SHP77 treated with DMSO at 0.1 percent for 48 hours (cell line): ENCODE results near the gene AP2A1.
"Not testable (repeated sequence)": the region's sequence is repeated elsewhere in the genome, so short reads cannot be mapped to it uniquely, and the experiment has no call there.

ENCODE experiments used
- DNase-seq: peaks from one replicate; lab custom pipeline; 2025; lab: John Stamatoyannopoulos, UW

Gene AP2A1

GRCh38 chr19:49766930-49767299, at the start of gene AP2A1:
Gene AP2A1 (plus strand): TSS chr19:49767001. CDS start chr19:49767134, 133 bp downstream.
- no peak for DNase-seq

GRCh38 chr19:49718511-49718910, 48.3 kb upstream of the AP2A1 start:
- no peak for DNase-seq

DNA sequence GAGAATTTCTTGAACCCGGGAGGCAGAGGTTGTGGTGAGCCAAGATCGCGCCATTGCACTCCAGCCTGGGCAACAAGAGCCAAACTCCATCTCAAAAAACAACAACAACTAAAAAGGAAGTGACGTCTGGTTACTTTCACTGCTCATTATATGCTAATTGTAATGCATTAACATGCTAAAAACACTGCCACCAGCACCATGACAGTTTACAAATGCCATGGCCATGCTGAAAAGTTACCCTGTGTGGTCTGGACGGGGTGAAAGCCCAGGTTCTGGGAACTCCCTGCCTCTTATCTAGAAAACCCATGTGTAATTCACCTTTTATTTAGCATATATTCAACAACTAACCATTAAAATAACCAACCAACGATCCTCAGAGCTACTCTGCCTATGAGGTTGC, 47.8 kb upstream of the AP2A1 start:
- no peak for DNase-seq

GRCh38 chr19:49719420-49719819, 47.4 kb upstream of the AP2A1 start:
- DNase-seq: not testable (repeated sequence)

- no peak for DNase-seq
Measured at GRCh38 chr19:49727217-49728030, 39.4 kb upstream of the AP2A1 start.

DNA sequence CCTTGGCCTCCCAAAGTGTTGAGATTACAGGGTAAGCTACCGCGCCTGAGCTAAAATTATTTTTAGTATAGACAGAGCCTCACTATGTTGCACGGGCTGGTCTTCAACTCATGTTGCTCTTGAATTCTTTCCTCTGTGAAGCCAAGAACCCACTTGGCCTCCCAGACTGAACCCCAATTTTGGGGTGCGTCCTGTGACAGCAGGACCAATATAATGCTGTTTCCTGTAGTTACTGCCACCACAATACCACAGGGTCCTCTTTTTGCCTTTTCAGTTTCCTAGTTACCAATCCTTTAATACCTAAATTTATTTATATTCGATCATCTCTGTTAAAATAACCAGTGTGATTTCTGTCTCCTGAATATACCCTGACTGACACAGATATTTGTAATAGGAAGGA, 36.6 kb upstream of the AP2A1 start:
- DNase-seq: no peak

- no peak for DNase-seq
Measured at GRCh38 chr19:49738268-49738667, 28.5 kb upstream of the AP2A1 start.

DNA sequence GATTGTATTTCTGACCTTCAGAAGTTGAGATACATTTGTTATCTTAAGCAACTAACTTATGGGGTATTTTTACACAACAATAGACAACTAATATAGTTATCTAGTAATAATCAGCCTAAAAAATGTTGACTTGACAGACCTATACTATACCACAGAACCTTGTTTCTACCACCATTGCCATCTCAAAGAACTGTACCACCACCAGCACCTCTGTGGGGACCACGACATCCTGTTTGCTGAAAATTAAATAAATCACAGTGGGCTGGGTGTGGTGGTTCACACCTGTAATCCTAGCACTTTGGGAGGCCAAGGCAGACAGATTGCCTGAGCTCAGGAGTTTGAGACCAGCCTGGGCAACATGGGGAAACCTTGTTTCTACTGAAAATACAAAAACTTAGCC, 27.7 kb upstream of the AP2A1 start:
- no peak for DNase-seq

- DNase-seq: no peak
Measured at GRCh38 chr19:49739933-49740332, 26.9 kb upstream of the AP2A1 start.

- DNase-seq: no peak
Measured at GRCh38 chr19:49741210-49741844, 25.5 kb upstream of the AP2A1 start.

GRCh38 chr19:49744946-49745381, 21.8 kb upstream of the AP2A1 start:
- DNase-seq: no peak

GRCh38 chr19:49746206-49746958, 20.4 kb upstream of the AP2A1 start:
- DNase-seq: peak; percentile 30

GRCh38 chr19:49749055-49749716, 17.6 kb upstream of the AP2A1 start:
- no peak for DNase-seq

DNA sequence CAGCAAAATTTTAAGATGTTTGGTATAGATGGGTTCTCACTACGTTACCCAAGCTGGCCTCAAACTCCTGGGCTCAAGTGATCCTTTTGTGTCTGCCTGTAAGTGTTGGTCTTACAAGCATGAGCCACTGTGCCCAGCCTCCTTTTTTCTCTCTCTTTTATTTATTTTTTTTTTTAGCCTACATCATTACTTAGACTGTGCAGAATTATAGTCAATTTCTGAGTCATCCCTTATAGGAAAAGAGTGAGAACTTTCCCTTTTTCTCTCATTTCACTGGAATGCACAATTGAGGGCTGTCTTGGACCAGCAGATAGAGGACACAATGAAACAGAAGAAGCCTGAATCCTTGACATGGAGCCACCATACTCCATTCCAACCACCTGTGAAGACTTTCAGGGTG, 17.0 kb upstream of the AP2A1 start:
- no peak for DNase-seq

DNA sequence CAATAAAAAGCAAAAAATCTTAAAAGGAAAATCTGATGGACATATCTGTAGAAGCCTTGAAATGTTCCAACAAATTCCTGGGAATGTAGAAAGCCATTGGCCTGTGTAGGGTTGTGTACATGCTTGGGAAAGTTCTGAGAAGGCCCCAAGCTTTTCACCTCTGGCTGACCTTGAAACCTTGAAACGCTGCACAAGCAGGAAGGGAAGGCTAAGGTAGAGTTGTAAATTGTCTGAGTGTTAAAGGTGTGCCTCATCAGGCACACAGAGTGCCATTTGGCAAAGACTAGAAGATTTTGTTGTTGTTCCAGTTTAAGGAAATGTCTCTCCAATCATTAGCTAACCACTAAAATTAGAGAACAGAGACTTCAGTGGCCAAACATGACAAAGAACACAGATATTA, 14.1 kb upstream of the AP2A1 start:
- no peak for DNase-seq

DNA sequence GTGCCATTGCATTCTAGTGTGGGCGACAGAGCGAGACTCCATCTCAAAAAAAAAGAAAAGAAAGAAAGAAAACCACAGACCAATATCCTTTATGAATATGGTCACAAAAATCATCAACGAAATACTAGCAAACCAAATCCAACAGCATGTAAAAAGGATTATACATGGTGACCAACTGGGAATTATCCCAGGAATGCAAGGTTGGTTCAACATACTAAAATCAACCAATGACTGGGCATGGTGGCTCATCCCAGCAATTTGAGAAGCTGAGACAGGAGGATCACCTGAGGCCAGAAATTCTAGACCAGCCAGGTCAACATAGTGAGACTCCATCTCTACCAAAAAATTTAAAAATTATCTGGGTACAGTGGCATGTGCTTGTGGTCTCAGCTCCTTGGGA, 10.8 kb upstream of the AP2A1 start:
- DNase-seq: no peak

DNA sequence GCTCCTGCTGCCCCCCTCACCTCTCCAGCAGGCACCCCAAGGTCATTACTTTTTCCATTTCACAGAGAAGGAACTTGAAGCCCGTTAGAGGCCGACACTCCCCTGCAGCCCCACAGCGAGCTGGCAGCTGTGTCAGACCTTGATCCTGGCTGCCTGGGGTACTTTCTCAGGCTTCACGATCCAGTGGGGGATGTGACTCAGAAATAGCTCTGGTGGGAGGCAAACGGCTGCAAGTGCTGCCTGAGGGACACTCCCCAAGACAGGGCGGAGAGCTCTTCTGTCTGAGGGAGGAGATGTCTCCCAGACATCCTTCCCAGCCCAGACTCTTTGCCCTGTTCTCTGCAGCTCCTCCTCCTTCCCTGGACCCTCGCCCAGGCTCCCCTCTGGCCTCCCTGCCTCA, 8.5 kb upstream of the AP2A1 start:
- no peak for DNase-seq

DNA sequence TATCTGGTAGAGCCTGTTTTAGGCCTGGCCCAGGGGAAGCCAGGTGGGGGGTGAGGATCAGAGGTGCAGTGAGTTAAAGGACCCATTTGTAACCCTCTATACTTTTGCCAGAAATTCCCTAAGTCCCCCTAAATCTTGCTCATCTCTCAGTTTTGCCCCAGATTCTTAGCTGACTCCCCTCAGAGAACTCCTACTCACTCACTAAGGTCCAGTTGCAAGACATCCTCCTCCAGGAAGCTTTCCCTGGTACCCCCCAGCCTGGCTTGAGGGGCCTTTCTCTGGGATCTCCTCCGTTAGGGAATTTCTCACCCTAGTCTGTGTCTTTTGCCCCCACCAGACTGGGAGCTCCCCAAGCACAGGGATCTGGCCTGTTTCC, 5.6 kb upstream of the AP2A1 start:
- DNase-seq: no peak

- no peak for DNase-seq
Measured at GRCh38 chr19:49761625-49762311, 5.0 kb upstream of the AP2A1 start.

- no peak for DNase-seq
Measured at GRCh38 chr19:49763230-49763629, 3.6 kb upstream of the AP2A1 start, which contains the start of gene TSKS. Gene TSKS (minus strand): TSS chr19:49763306. CDS start chr19:49763247, 59 bp downstream.

GRCh38 chr19:49764341-49764740, 2.5 kb upstream of the AP2A1 start:
- DNase-seq: no peak
